GM21786 (cell line): Measurements from ENCODE around the gene KCNK5.
A peak's percentile ranks its signal among the peaks of the same experiment; 100 is the strongest.

Experiments
- ATAC-seq: cut with Tn5 transposase; IDR thresholded peaks from one replicate; pipeline ENCODE4 v1.9.1; 2021; ENCODE audit not compliant: unreplicated experiment

Gene KCNK5

GRCh38 chr6:39240155-39240757 lies 11.0 kb upstream of the KCNK5 start:
- ATAC-seq: no peak

GRCh38 chr6:39239527-39240154 lies 10.4 kb upstream of the KCNK5 start:
- no peak for ATAC-seq

GRCh38 chr6:39236742-39237141 lies 7.5 kb upstream of the KCNK5 start:
- ATAC-seq: no peak

- ATAC-seq: no peak
Measured at GRCh38 chr6:39233333-39233732, 4.1 kb upstream of the KCNK5 start.

- ATAC-seq: no peak
Measured at GRCh38 chr6:39231521-39232243, 2.4 kb upstream of the KCNK5 start.

GRCh38 chr6:39230654-39231035 lies 1.4 kb upstream of the KCNK5 start:
- ATAC-seq: no peak

GRCh38 chr6:39228111-39228971 lies 934 bp downstream of the KCNK5 start:
- ATAC-seq: no peak

GRCh38 chr6:39227476-39227875 lies 1.8 kb downstream of the KCNK5 start:
- no peak for ATAC-seq

- ATAC-seq: no peak
Measured at GRCh38 chr6:39226639-39227329, 2.5 kb downstream of the KCNK5 start.

GRCh38 chr6:39225946-39226437 lies 3.3 kb downstream of the KCNK5 start:
- ATAC-seq: peak; percentile 31

- ATAC-seq: no peak
Measured at GRCh38 chr6:39225543-39225942, 3.7 kb downstream of the KCNK5 start.

- no peak for ATAC-seq
Measured at GRCh38 chr6:39224523-39225182, 4.6 kb downstream of the KCNK5 start.

GRCh38 chr6:39224011-39224410 lies 5.3 kb downstream of the KCNK5 start:
- ATAC-seq: no peak

- ATAC-seq: no peak
Measured at GRCh38 chr6:39223555-39223954, 5.7 kb downstream of the KCNK5 start.

GRCh38 chr6:39223061-39223460 lies 6.2 kb downstream of the KCNK5 start:
- no peak for ATAC-seq

GRCh38 chr6:39221779-39222641 lies 7.3 kb downstream of the KCNK5 start:
- no peak for ATAC-seq

GRCh38 chr6:39221115-39221514 lies 8.2 kb downstream of the KCNK5 start:
- no peak for ATAC-seq

- peak; percentile 44 for ATAC-seq
Measured at GRCh38 chr6:39218868-39219567, 10.3 kb downstream of the KCNK5 start.
